Subcutaneous abdominal adipose tissue (tissue), 5 donors: ENCODE data around the gene TBCD.

ENCODE experiments used
- H3K27ac ChIP-seq: one replicate; pipeline ENCODE4 v1.7.0; 2013; ENCODE audit warnings: low read depth, mild to moderate bottlenecking, inconsistent platforms, low read length, moderate library complexity
- H3K27me3 ChIP-seq, 5 donors: one replicate each; pipeline ENCODE4 v1.7.0; 2013; ENCODE audit warnings: low read length in 5 of 5, inconsistent platforms in 1 of 5; ENCODE audit not compliant: control insufficient read depth in 5 of 5, insufficient read depth in 4 of 5
- H3K36me3 ChIP-seq, 5 donors: one replicate each; pipeline ENCODE4 v1.7.0; 2013; ENCODE audit warnings: low read length in 5 of 5; ENCODE audit not compliant: control insufficient read depth in 5 of 5, insufficient read depth in 5 of 5
- H3K4me1 ChIP-seq, 5 donors: one replicate each; pipeline ENCODE4 v1.7.0; 2013; ENCODE audit warnings: low read length in 5 of 5, mild to moderate bottlenecking in 3 of 5, moderate library complexity in 1 of 5; ENCODE audit not compliant: control insufficient read depth in 5 of 5, insufficient read depth in 5 of 5
- H3K4me3 ChIP-seq, 5 donors: one replicate each; pipeline ENCODE4 v1.7.0; 2013; ENCODE audit warnings: low read length in 5 of 5, low read depth in 1 of 5
- H3K9ac ChIP-seq, 5 donors: one replicate each; pipeline ENCODE4 v1.7.0; 2013; ENCODE audit warnings: low read length in 5 of 5, mild to moderate bottlenecking in 4 of 5, moderate library complexity in 3 of 5
- H3K9me3 ChIP-seq, 5 donors: one replicate each; pipeline ENCODE4 v1.7.0; 2013; ENCODE audit warnings: low read length in 5 of 5; ENCODE audit not compliant: control insufficient read depth in 5 of 5
- donor health status: healthy.
- donor health status: healthy.
- donor health status: healthy.
- donor health status: healthy.
- donor health status: healthy.

Gene TBCD

GRCh38 chr17:82836823-82837357, 85.0 kb downstream of the TBCD start:
- Histone ChIP-seq H3K4me1 (peaks cover 4 to 43% (median 27%) of the 10 kb centered on the region in 5 donors), H3K27ac (peak overlapping the region; percentile 47), H3K9me3 (no peaks in the 10 kb centered on the region), H3K9ac (peak overlapping the region in 3 of 5 donors; percentile 36 to 61 (median 47)), H3K4me3 (peak overlapping the region in 1 of 5 donors; percentile 11), H3K27me3 (no peaks in the 10 kb centered on the region), H3K36me3 (peaks cover 0 to 9% (median 6%) of the 10 kb centered on the region in 5 donors)

- Histone ChIP-seq H3K9ac (peak overlapping the region in 2 of 5 donors; percentile 18 to 47), H3K4me1 (peaks cover 4 to 43% (median 27%) of the 10 kb centered on the region in 5 donors), H3K4me3 (peak overlapping the region in 4 of 5 donors; percentile 17 to 35 (median 28)), H3K27ac (peak overlapping the region; percentile 47), H3K27me3 (no peaks in the 10 kb centered on the region), H3K36me3 (peaks cover 0 to 8% (median 4%) of the 10 kb centered on the region in 5 donors), H3K9me3 (no peaks in the 10 kb centered on the region)
These were observed 85.9 kb downstream of the TBCD start for GRCh38 chr17:82837586-82838320.

GRCh38 chr17:82838386-82839063, 86.7 kb downstream of the TBCD start:
- Histone ChIP-seq H3K27me3 (no peaks in the 10 kb centered on the region), H3K27ac (peak overlapping the region; percentile 47), H3K4me3 (peak overlapping the region in 1 of 5 donors; percentile 29), H3K9me3 (no peaks in the 10 kb centered on the region), H3K36me3 (peaks cover 0 to 2% (median 1%) of the 10 kb centered on the region in 5 donors), H3K9ac (peak overlapping the region in 2 of 5 donors; percentile 3 to 47), H3K4me1 (peaks cover 4 to 43% (median 27%) of the 10 kb centered on the region in 5 donors)

GRCh38 chr17:82839617-82840292, 87.9 kb downstream of the TBCD start, which contains the start of gene ZNF750:
Gene ZNF750 (minus strand): TSS chr17:82840022. CDS start chr17:82832454, 7,568 bp downstream.
- Histone ChIP-seq H3K27me3 (no peaks in the 10 kb centered on the region), H3K27ac (peak within 1 kb of the TSS; percentile 47), H3K9ac (peak within 1 kb of the TSS in 1 of 5 donors; percentile 3), H3K4me3 (peak within 1 kb of the TSS in 1 of 5 donors; percentile 29), H3K4me1 (peaks cover 4 to 55% (median 27%) of the 10 kb centered on the region in 5 donors), H3K9me3 (no peaks in the 10 kb centered on the region), H3K36me3 (no peaks in the 10 kb centered on the region)

- no peaks in the 10 kb centered on the region for H3K36me3 ChIP-seq
- H3K4me1 ChIP-seq: peaks cover 4 to 58% (median 27%) of the 10 kb centered on the region in 5 donors
- H3K9ac ChIP-seq: no peak overlapping the region
- no peaks in the 10 kb centered on the region for H3K9me3 ChIP-seq
- no peaks in the 10 kb centered on the region for H3K27me3 ChIP-seq
- no peak overlapping the region for H3K27ac ChIP-seq
- H3K4me3 ChIP-seq: no peak overlapping the region
These were observed 88.6 kb downstream of the TBCD start for GRCh38 chr17:82840431-82840831.

GRCh38 chr17:82841921-82842596, 90.2 kb downstream of the TBCD start:
- Histone ChIP-seq H3K9ac (no peak overlapping the region), H3K36me3 (peaks cover 0 to 10% (median 0%) of the 10 kb centered on the region in 5 donors), H3K4me3 (no peak overlapping the region), H3K4me1 (peaks cover 2 to 56% (median 19%) of the 10 kb centered on the region in 5 donors), H3K27ac (no peak overlapping the region), H3K9me3 (no peaks in the 10 kb centered on the region), H3K27me3 (no peaks in the 10 kb centered on the region)

- peaks cover 0 to 10% (median 0%) of the 10 kb centered on the region in 5 donors for H3K36me3 ChIP-seq
- no peaks in the 10 kb centered on the region for H3K9me3 ChIP-seq
- peaks cover 0 to 51% (median 0%) of the 10 kb centered on the region in 5 donors for H3K4me1 ChIP-seq
- no peak overlapping the region for H3K9ac ChIP-seq
- H3K27me3 ChIP-seq: no peaks in the 10 kb centered on the region
- peak overlapping the region; percentile 52 for H3K27ac ChIP-seq
- H3K4me3 ChIP-seq: no peak overlapping the region
These were observed 92.2 kb downstream of the TBCD start for GRCh38 chr17:82843904-82844680.

GRCh38 chr17:82844796-82845162, 92.9 kb downstream of the TBCD start:
- Histone ChIP-seq H3K36me3 (peaks cover 0 to 15% (median 0%) of the 10 kb centered on the region in 5 donors), H3K27me3 (no peaks in the 10 kb centered on the region), H3K9me3 (no peaks in the 10 kb centered on the region), H3K9ac (peak overlapping the region in 1 of 5 donors; percentile 56), H3K4me3 (peak overlapping the region in 1 of 5 donors; percentile 9), H3K4me1 (peaks cover 0 to 51% (median 0%) of the 10 kb centered on the region in 5 donors), H3K27ac (peak overlapping the region; percentile 52)
